ENCODE results near the gene HSD17B2.

DNA sequence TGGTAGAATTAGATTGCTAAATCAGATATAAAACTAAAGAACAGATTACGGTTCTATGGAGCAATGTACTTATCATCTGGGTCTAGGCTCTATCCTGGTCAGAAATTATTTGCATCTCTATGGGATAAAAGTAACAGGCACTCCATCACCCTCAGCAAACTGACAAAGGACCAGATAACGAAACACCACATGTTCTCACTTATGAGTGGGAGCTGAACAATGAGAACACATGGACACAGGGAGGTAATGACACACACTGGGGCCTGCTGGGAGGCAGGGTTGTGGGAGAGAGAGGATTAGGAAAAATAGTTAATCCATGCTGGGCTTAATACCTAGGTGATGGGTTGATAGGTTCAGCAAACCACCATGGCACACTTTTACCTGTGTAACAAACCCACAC is 73.0 kb downstream of the HSD17B2 start:
- TF ChIP-seq CTCF (IDR thresholded peaks at IDR 0.05 in 4 of 5, conservative IDR thresholded peaks at IDR 0.05 in 1 of 5): no peak
- TF ChIP-seq POLR2A (IDR thresholded peaks at IDR 0.05): no peak

Data from gastrocnemius medialis (tissue), 4 donors.